GM12878 (cell line): ENCODE measurements around the gene LRP3. TPM values are rescaled to one million over a fixed set of nuclear protein-coding genes. Genes with fewer than 3 reads are reported as not detected.

Experiments used
- ATAC-seq: fragments of 200-7000 bp; cut with Tn5 transposase; 3 replicates; pipeline ENCODE4 v1.9.1; 2020; ENCODE audit warnings: mild to moderate bottlenecking, moderate library complexity
- BruUV-seq: library from RNA; stranded (reverse); fragments of 400-500 nt; replicated peaks from 2 replicates; lab custom pipeline; 2021; lab: Mats Ljungman, UMichigan
- CTCF ChIA-PET: fragments of 300-600 bp; sonication (Branson Sonifier 250); formaldehyde crosslinking; extraction: SDS; loops from one replicate; lab custom pipeline; 2021; ENCODE audit warnings: inconsistent platforms; lab: Yijun Ruan, JAX
- POLR2A ChIA-PET: fragments of 350-600 bp; formaldehyde crosslinking; extraction: SDS; loops from one replicate; lab custom pipeline; 2021; ENCODE audit warnings: inconsistent platforms; lab: Charles Lee
- RAD21 ChIA-PET: fragments of 300-600 bp; sonication (Branson Sonifier 250); formaldehyde crosslinking; loops from one replicate; lab custom pipeline; 2023; ENCODE audit warnings: antibody characterized with exemption; ENCODE audit not compliant: unreplicated experiment; lab: Charles Lee
- SMC1A ChIA-PET: fragments of 300-600 bp; sonication (Branson Sonifier 250); formaldehyde crosslinking; loops from one replicate; lab custom pipeline; 2023; ENCODE audit not compliant: unreplicated experiment, uncharacterized antibody; lab: Charles Lee
- DNase-seq: peaks from one replicate; pipeline ENCODE4 v3.0.0-alpha.2; 2011; ENCODE audit warnings: low read depth, low spot score
- FAIRE-seq: peaks from 3 replicates; lab custom pipeline; 2011; peaks lifted over from hg19 to GRCh38; lab: Jason Lieb, UNC
- H2AFZ ChIP-seq: 2 replicates; pipeline ENCODE4 v1.6.0; 2011; ENCODE audit warnings: low read depth, low read length, control low read depth; ENCODE audit not compliant: control insufficient read depth
- H3K27ac ChIP-seq: 2 replicates; pipeline ENCODE4 v1.5.1; 2011; ENCODE audit warnings: control low read depth; ENCODE audit not compliant: control insufficient read depth, insufficient read depth
- H3K27me3 ChIP-seq, 2 experiments: replicated peaks in 1 of 2; 2 replicates each; pipeline versions ENCODE4 v1.6.0 to v1.6.1; 2011; ENCODE audit warnings: low read length in 1 of 2; ENCODE audit not compliant: control insufficient read depth in 2 of 2, insufficient read depth in 2 of 2
- H3K36me3 ChIP-seq, 2 experiments: 2 replicates each; pipeline ENCODE4 v1.5.1; 2011; ENCODE audit warnings: low read length in 1 of 2; ENCODE audit not compliant: control insufficient read depth in 2 of 2, insufficient read depth in 2 of 2
- H3K4me1 ChIP-seq: 2 replicates; pipeline ENCODE4 v1.6.1; 2011; ENCODE audit warnings: mild to moderate bottlenecking, low read length, moderate library complexity, mixed read lengths; ENCODE audit not compliant: control insufficient read depth, insufficient read depth
- H3K4me2 ChIP-seq: 2 replicates; pipeline ENCODE4 v1.6.0; 2011; ENCODE audit warnings: control low read depth; ENCODE audit not compliant: control insufficient read depth, insufficient read depth
- H3K4me3 ChIP-seq: fragments of 200-600 bp; sonication (generic); 2 replicates; pipeline ENCODE4 v1.5.1; 2016
- H3K79me2 ChIP-seq: 2 replicates; pipeline ENCODE4 v1.6.0; 2011; ENCODE audit warnings: low read length; ENCODE audit not compliant: control insufficient read depth, insufficient read depth
- H3K9ac ChIP-seq: 2 replicates; pipeline ENCODE4 v1.8.0; 2011; ENCODE audit warnings: low read length, control low read depth, mixed read lengths; ENCODE audit not compliant: control insufficient read depth, insufficient read depth
- H3K9me3 ChIP-seq: replicated peaks from 3 replicates; pipeline ENCODE4 v1.5.1; 2011; ENCODE audit warnings: mild to moderate bottlenecking, low read length; ENCODE audit not compliant: control insufficient read depth, insufficient read depth
- H4K20me1 ChIP-seq: 2 replicates; pipeline ENCODE4 v1.6.0; 2011; ENCODE audit not compliant: control insufficient read depth, insufficient read depth
- CHD2 ChIP-seq: IDR thresholded peaks from 2 replicates; pipeline ENCODE4 v1.6.1; 2011; ENCODE audit warnings: low read depth, low read length, improper control_type of control experiment, borderline replicate concordance
- CREB1 ChIP-seq: IDR thresholded peaks from 2 replicates; pipeline ENCODE4 v1.6.1; 2012; ENCODE audit warnings: low read depth, mild to moderate bottlenecking, inconsistent platforms
- EED ChIP-seq: sonication (generic); IDR thresholded peaks from 2 replicates; pipeline ENCODE4 v1.6.1; 2016; ENCODE audit warnings: antibody characterized with exemption, low read depth
- GATAD2B ChIP-seq: fragments of 450-650 bp; conservative IDR thresholded peaks from 2 replicates; pipeline ENCODE4 v1.6.1; 2017; ENCODE audit warnings: low read depth, mild to moderate bottlenecking, moderate library complexity
- HDAC2 ChIP-seq: fragments of 200-600 bp; sonication (generic); IDR thresholded peaks from 2 replicates; pipeline ENCODE4 v1.6.1; 2017
- MXI1 ChIP-seq: fragments of 150-350 bp; IDR thresholded peaks from 2 replicates; pipeline ENCODE4 v1.6.1; 2011; ENCODE audit warnings: low read depth, mild to moderate bottlenecking, inconsistent platforms, low read length, improper control_type of control experiment
- NBN ChIP-seq: fragments of 450-650 bp; IDR thresholded peaks from 2 replicates; pipeline ENCODE4 v1.6.1; 2016
- NFYA ChIP-seq: IDR thresholded peaks from 2 replicates; pipeline ENCODE4 v1.6.1; 2011; ENCODE audit warnings: low read depth, mild to moderate bottlenecking, low read length, improper control_type of control experiment, borderline replicate concordance
- PAX8 ChIP-seq: fragments of 450-650 bp; IDR thresholded peaks from 2 replicates; pipeline ENCODE4 v1.6.1; 2017; ENCODE audit warnings: mild to moderate bottlenecking, moderate library complexity
- PML ChIP-seq: IDR thresholded peaks from 2 replicates; pipeline ENCODE4 v1.6.1; 2012; ENCODE audit warnings: low read length, inconsistent platforms
- SMARCA5 ChIP-seq: fragments of 450-650 bp; IDR thresholded peaks from 2 replicates; pipeline ENCODE4 v1.6.1; 2017; ENCODE audit warnings: mild to moderate bottlenecking
- SRF ChIP-seq, 2 experiments: IDR thresholded peaks; 2 replicates each; pipeline ENCODE4 v1.6.1; 2011; ENCODE audit warnings: low read depth in 2 of 2, low read length in 2 of 2, mild to moderate bottlenecking in 1 of 2, moderate library complexity in 1 of 2
- WGBS: methylation state at CpG from one replicate; pipeline ENCODE4 v1.1.6; 2016; ENCODE audit warnings: low lambda C conversion rate; ENCODE audit not compliant: insufficient replicate concordance, insufficient coverage; ENCODE audit errors: missing lambda C conversion rate; 5-methylcytosine and 5-hydroxymethylcytosine counted together
- in situ Hi-C: fragments of 300-500 bp; cut with MboI; formaldehyde crosslinking; loops from 9 replicates; pipeline ENCODE4 v1.14.3; 2018; ENCODE audit warnings: mixed read lengths
- intact Hi-C: fragments of 100-400 bp; cut with micrococcal nuclease; formaldehyde crosslinking; loops from one replicate; pipeline ENCODE4 v1.14.2; 2022; ENCODE audit not compliant: unreplicated experiment
- polyA plus RNA-seq, 11 experiments: library from polyadenylated mRNA; depleted of rRNA in 4 of 11; unstranded in 6 of 11; stranded (reverse) in 5 of 11; fragments of >200 nt; fragmentation: Nextera tagmentation in 4 of 11; fragmentation: Illumina TruSeq in 1 of 11; extraction: Ambion mirVana in 4 of 11; extraction: Trizol in 1 of 11; gene quantifications; 1 replicate in 1 of 11; 2 replicates in 10 of 11; pipeline versions ENCODE4 v1.2.1 to v1.2.3, GENCODE V29; 2011 to 2016; ENCODE audit warnings: inconsistent platforms in 2 of 11, missing spikeins in 2 of 11, low read depth in 1 of 11
- total RNA-seq, 4 experiments: library from RNA; depleted of rRNA in 3 of 4; stranded (reverse); fragments of >200 nt in 3 of 4; fragmentation: Illumina TruSeq in 1 of 4; extraction: Trizol in 1 of 4; gene quantifications; 2 replicates each; pipeline versions ENCODE4 v1.2.1 to v1.2.3, GENCODE V29; 2013 to 2021
- TF ChIP-seq, protein P1 (sequence below): IDR thresholded peaks from 2 replicates; pipeline ENCODE4 v1.6.1; 2012; ENCODE audit warnings: low read depth, low read length, improper control_type of control experiment
- TF ChIP-seq, protein P2 (sequence below): fragments of 150-350 bp; IDR thresholded peaks from 2 replicates; pipeline ENCODE4 v1.6.1; 2016; ENCODE audit warnings: low read depth, low read length
- TF ChIP-seq, protein P3 (sequence below): fragments of 450-650 bp; IDR thresholded peaks from 2 replicates; pipeline ENCODE4 v1.6.1; 2017; ENCODE audit warnings: mild to moderate bottlenecking, moderate library complexity

LRP3 gene
- total and polyA plus RNA-seq, 10 of the 15 experiments (the other 5 are each of a cell fraction or from before 2014, with no cell fraction given): 0.12 to 3.2 (median 0.64) TPM; not detected in 2

DNA sequence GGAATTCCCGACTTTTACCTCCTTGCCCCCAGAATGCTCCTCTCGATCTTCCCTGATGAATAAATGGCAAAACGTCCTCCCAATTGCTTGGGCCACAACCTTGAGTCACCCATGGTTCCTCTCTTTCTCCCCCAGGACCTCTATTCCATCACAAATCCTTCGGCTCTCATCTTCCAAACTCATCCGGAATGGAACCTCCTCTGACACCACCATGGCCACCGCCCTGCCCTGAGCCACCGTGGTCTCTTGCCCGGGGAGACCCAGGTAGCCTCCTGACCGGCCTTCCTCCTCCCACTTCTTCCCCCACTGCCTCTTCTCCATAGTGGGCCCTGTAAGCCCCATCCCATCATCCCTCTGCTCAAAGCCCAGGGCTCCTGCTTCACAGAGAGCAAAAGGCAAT, 26.6 kb downstream of the LRP3 start:
- DNase-seq (no peak), ATAC-seq (no peak), FAIRE-seq (no peak)
- no peak overlapping the region for H2AFZ ChIP-seq
- no peak overlapping the region for H3K4me2 ChIP-seq
- intact Hi-C loops (no loop called here), in situ Hi-C loops (no loop called here)
- no peaks in the 10 kb centered on the region for H3K9me3 ChIP-seq
- POLR2A ChIA-PET: no interaction called here
- no peaks in the 10 kb centered on the region for H3K4me1 ChIP-seq
- no peak overlapping the region for H3K4me3 ChIP-seq
- H3K36me3 ChIP-seq: no peaks in the 10 kb centered on the region
- CTCF ChIA-PET: no interaction called here
- H3K27ac ChIP-seq: no peak overlapping the region
- no peak overlapping the region for H3K9ac ChIP-seq
- H4K20me1 ChIP-seq: no peaks in the 10 kb centered on the region
- WGBS: 37% methylated on average over 7 of the region's 9 CpGs
- H3K27me3 ChIP-seq: peaks cover 0 to 5% of the 10 kb centered on the region in 2 experiments; a peak in 3 of 4 replicates
- SMC1A ChIA-PET: no interaction called here
- H3K79me2 ChIP-seq: no peaks in the 10 kb centered on the region
- BruUV-seq: no TSS peak
- TF ChIP-seq SMARCA5 (no peak), SRF (IDR thresholded peaks at IDR 0.05; ENCODE audit: low read depth in 2 of 2, low read length in 2 of 2) (no peak), PML (no peak), NBN (no peak), CREB1 (no peak), CHD2 (no peak), MXI1 (no peak), PAX8 (no peak), NFYA (no peak), GATAD2B (no peak), EED (no peak), HDAC2 (no peak)
- TF ChIP-seq, protein P1, sequence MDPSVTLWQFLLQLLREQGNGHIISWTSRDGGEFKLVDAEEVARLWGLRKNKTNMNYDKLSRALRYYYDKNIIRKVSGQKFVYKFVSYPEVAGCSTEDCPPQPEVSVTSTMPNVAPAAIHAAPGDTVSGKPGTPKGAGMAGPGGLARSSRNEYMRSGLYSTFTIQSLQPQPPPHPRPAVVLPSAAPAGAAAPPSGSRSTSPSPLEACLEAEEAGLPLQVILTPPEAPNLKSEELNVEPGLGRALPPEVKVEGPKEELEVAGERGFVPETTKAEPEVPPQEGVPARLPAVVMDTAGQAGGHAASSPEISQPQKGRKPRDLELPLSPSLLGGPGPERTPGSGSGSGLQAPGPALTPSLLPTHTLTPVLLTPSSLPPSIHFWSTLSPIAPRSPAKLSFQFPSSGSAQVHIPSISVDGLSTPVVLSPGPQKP: no peak
- TF ChIP-seq, protein P2, sequence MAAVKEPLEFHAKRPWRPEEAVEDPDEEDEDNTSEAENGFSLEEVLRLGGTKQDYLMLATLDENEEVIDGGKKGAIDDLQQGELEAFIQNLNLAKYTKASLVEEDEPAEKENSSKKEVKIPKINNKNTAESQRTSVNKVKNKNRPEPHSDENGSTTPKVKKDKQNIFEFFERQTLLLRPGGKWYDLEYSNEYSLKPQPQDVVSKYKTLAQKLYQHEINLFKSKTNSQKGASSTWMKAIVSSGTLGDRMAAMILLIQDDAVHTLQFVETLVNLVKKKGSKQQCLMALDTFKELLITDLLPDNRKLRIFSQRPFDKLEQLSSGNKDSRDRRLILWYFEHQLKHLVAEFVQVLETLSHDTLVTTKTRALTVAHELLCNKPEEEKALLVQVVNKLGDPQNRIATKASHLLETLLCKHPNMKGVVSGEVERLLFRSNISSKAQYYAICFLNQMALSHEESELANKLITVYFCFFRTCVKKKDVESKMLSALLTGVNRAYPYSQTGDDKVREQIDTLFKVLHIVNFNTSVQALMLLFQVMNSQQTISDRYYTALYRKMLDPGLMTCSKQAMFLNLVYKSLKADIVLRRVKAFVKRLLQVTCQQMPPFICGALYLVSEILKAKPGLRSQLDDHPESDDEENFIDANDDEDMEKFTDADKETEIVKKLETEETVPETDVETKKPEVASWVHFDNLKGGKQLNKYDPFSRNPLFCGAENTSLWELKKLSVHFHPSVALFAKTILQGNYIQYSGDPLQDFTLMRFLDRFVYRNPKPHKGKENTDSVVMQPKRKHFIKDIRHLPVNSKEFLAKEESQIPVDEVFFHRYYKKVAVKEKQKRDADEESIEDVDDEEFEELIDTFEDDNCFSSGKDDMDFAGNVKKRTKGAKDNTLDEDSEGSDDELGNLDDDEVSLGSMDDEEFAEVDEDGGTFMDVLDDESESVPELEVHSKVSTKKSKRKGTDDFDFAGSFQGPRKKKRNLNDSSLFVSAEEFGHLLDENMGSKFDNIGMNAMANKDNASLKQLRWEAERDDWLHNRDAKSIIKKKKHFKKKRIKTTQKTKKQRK: no peak
- TF ChIP-seq, protein P3, sequence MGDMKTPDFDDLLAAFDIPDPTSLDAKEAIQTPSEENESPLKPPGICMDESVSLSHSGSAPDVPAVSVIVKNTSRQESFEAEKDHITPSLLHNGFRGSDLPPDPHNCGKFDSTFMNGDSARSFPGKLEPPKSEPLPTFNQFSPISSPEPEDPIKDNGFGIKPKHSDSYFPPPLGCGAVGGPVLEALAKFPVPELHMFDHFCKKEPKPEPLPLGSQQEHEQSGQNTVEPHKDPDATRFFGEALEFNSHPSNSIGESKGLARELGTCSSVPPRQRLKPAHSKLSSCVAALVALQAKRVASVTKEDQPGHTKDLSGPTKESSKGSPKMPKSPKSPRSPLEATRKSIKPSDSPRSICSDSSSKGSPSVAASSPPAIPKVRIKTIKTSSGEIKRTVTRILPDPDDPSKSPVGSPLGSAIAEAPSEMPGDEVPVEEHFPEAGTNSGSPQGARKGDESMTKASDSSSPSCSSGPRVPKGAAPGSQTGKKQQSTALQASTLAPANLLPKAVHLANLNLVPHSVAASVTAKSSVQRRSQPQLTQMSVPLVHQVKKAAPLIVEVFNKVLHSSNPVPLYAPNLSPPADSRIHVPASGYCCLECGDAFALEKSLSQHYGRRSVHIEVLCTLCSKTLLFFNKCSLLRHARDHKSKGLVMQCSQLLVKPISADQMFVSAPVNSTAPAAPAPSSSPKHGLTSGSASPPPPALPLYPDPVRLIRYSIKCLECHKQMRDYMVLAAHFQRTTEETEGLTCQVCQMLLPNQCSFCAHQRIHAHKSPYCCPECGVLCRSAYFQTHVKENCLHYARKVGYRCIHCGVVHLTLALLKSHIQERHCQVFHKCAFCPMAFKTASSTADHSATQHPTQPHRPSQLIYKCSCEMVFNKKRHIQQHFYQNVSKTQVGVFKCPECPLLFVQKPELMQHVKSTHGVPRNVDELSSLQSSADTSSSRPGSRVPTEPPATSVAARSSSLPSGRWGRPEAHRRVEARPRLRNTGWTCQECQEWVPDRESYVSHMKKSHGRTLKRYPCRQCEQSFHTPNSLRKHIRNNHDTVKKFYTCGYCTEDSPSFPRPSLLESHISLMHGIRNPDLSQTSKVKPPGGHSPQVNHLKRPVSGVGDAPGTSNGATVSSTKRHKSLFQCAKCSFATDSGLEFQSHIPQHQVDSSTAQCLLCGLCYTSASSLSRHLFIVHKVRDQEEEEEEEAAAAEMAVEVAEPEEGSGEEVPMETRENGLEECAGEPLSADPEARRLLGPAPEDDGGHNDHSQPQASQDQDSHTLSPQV: no peak
- RAD21 ChIA-PET: no interaction called here
